Osteoblast (primary cell): ENCODE data around the gene ZBED1. TPM values are rescaled to one million over a fixed set of nuclear protein-coding genes. Genes with fewer than 3 reads are reported as not detected.
"Not testable (repeated sequence)": the region's sequence is repeated elsewhere in the genome, so short reads cannot be mapped to it uniquely, and the experiment has no call there.

Source experiments
- DNase-seq: peaks from one replicate; pipeline ENCODE4 v3.0.0; 2011; ENCODE audit warnings: low spot score, mixed read lengths; ENCODE audit not compliant: insufficient read length; ENCODE audit errors: missing footprints
- H2AFZ ChIP-seq: 2 replicates; pipeline ENCODE4 v1.6.0; 2011; ENCODE audit warnings: mild to moderate bottlenecking, low read length
- H3K27ac ChIP-seq: 2 replicates; pipeline ENCODE4 v1.5.1; 2011; ENCODE audit warnings: mild to moderate bottlenecking, low read depth, low read length, moderate library complexity
- H3K27me3 ChIP-seq: 2 replicates; pipeline ENCODE4 v1.6.0; 2012; ENCODE audit warnings: mild to moderate bottlenecking, control low read depth, inconsistent platforms, low read length, moderate library complexity; ENCODE audit not compliant: insufficient read depth
- H3K36me3 ChIP-seq: 2 replicates; pipeline ENCODE4 v1.5.1; 2011; ENCODE audit warnings: mild to moderate bottlenecking, low read length, control low read depth, moderate library complexity; ENCODE audit not compliant: insufficient read depth
- H3K4me1 ChIP-seq: 2 replicates; pipeline ENCODE4 v1.5.1; 2011; ENCODE audit warnings: mild to moderate bottlenecking, low read length, control low read depth, moderate library complexity; ENCODE audit not compliant: insufficient read depth
- H3K4me2 ChIP-seq: 2 replicates; pipeline ENCODE4 v1.6.0; 2011; ENCODE audit warnings: mild to moderate bottlenecking, low read length; ENCODE audit not compliant: insufficient read depth
- H3K4me3 ChIP-seq: fragments of 200-600 bp; sonication (generic); 3 replicates; pipeline ENCODE4 v1.5.1; 2012; ENCODE audit warnings: mild to moderate bottlenecking, low read length, inconsistent platforms; ENCODE audit not compliant: insufficient read depth
- H3K79me2 ChIP-seq: 2 replicates; pipeline ENCODE4 v1.6.0; 2012; ENCODE audit warnings: mild to moderate bottlenecking, low read length, control low read depth, inconsistent platforms; ENCODE audit not compliant: insufficient read depth
- H3K9me3 ChIP-seq: 2 replicates; pipeline ENCODE4 v1.5.1; 2011; ENCODE audit warnings: low read depth, low read length, control low read depth
- H4K20me1 ChIP-seq: 2 replicates; pipeline ENCODE4 v1.6.0; 2012; ENCODE audit warnings: mild to moderate bottlenecking, low read length, control low read depth; ENCODE audit not compliant: insufficient read depth
- CTCF ChIP-seq: IDR thresholded peaks from 2 replicates; pipeline ENCODE4 v1.5.1; 2011; ENCODE audit warnings: mild to moderate bottlenecking, low read depth, low read length, moderate library complexity; ENCODE audit errors: extremely low read depth
- total RNA-seq: library from RNA; depleted of rRNA; stranded (reverse); fragments of >200 nt; gene quantifications from 2 replicates; pipeline ENCODE4 v1.2.3, GENCODE V29; 2012

The ZBED1 gene
- total RNA-seq, 1 donor, result 57.2 TPM

GRCh38 chrX:2484721-2485648 is 15.8 kb downstream of the ZBED1 start:
- no peaks in the 10 kb centered on the region for H3K27me3 ChIP-seq
- no peaks in the 10 kb centered on the region for H3K9me3 ChIP-seq
- peak overlapping the region; percentile 38 for H3K27ac ChIP-seq
- H2AFZ ChIP-seq, result peak overlapping the region; percentile 53
- H4K20me1 ChIP-seq, result peaks cover 14% of the 10 kb centered on the region
- peak overlapping the region; percentile 71 for H3K4me2 ChIP-seq
- H3K79me2 ChIP-seq, result peaks cover 40% of the 10 kb centered on the region
- H3K36me3 ChIP-seq, result peaks cover 30% of the 10 kb centered on the region
- no peaks in the 10 kb centered on the region for H3K4me1 ChIP-seq
- H3K4me3 ChIP-seq, result peak overlapping the region; percentile 58
- TF ChIP-seq CTCF, result no peak
- DNase-seq, result peak; percentile 91

GRCh38 chrX:2484256-2484655 is 16.5 kb downstream of the ZBED1 start:
- Histone ChIP-seq H2AFZ (peak overlapping the region; percentile 53), H3K9me3 (no peaks in the 10 kb centered on the region), H3K27ac (peak overlapping the region; percentile 38), H3K4me2 (peak overlapping the region; percentile 71), H3K36me3 (peaks cover 23% of the 10 kb centered on the region), H3K4me1 (no peaks in the 10 kb centered on the region), H3K27me3 (no peaks in the 10 kb centered on the region), H3K4me3 (peak overlapping the region; percentile 58), H3K79me2 (peaks cover 42% of the 10 kb centered on the region), H4K20me1 (peaks cover 18% of the 10 kb centered on the region)
- no peak for TF ChIP-seq CTCF
- DNase-seq, result peak; percentile 77

- Histone ChIP-seq H3K27ac (no peak overlapping the region), H3K4me3 (no peak overlapping the region), H4K20me1 (peaks cover 25% of the 10 kb centered on the region)
Measured at GRCh38 chrX:2483398-2484060, 17.2 kb downstream of the ZBED1 start.

GRCh38 chrX:2481597-2481996 is 19.2 kb downstream of the ZBED1 start:
- H4K20me1 ChIP-seq, result peaks cover 24% of the 10 kb centered on the region
- not testable (repeated sequence) for H3K4me1 ChIP-seq, H3K4me3 ChIP-seq, H2AFZ ChIP-seq, H3K36me3 ChIP-seq, H3K27me3 ChIP-seq, H3K4me2 ChIP-seq, H3K9me3 ChIP-seq, H3K27ac ChIP-seq, DNase-seq
- peaks cover 46% of the 10 kb centered on the region for H3K79me2 ChIP-seq

More at GRCh38 chrX:2483398-2484060, 17.2 kb downstream of the ZBED1 start:
- Histone ChIP-seq H3K79me2 (peaks cover 42% of the 10 kb centered on the region), H3K27me3 (no peaks in the 10 kb centered on the region), H3K4me2 (no peak overlapping the region), H3K9me3 (no peaks in the 10 kb centered on the region), H3K4me1 (no peaks in the 10 kb centered on the region), H3K36me3 (peaks cover 16% of the 10 kb centered on the region), H2AFZ (no peak overlapping the region)
- TF ChIP-seq CTCF, result no peak
- DNase-seq, result no peak

GRCh38 chrX:2479982-2480381 is 20.8 kb downstream of the ZBED1 start:
- not testable (repeated sequence) for H3K27ac ChIP-seq, H3K9me3 ChIP-seq, H3K4me1 ChIP-seq, DNase-seq, H3K4me2 ChIP-seq, H3K4me3 ChIP-seq, H3K27me3 ChIP-seq, H2AFZ ChIP-seq, H3K36me3 ChIP-seq
- Histone ChIP-seq H3K79me2 (peaks cover 53% of the 10 kb centered on the region), H4K20me1 (peaks cover 30% of the 10 kb centered on the region)
